GM21576 (cell line): ENCODE data around the gene RNASET2.

Experiments
- ATAC-seq: cut with Tn5 transposase; IDR thresholded peaks from one replicate; pipeline ENCODE4 v1.9.1; 2021; ENCODE audit warnings: mild to moderate bottlenecking, moderate library complexity; ENCODE audit not compliant: unreplicated experiment

Gene RNASET2, protein sequence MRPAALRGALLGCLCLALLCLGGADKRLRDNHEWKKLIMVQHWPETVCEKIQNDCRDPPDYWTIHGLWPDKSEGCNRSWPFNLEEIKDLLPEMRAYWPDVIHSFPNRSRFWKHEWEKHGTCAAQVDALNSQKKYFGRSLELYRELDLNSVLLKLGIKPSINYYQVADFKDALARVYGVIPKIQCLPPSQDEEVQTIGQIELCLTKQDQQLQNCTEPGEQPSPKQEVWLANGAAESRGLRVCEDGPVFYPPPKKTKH

DNA sequence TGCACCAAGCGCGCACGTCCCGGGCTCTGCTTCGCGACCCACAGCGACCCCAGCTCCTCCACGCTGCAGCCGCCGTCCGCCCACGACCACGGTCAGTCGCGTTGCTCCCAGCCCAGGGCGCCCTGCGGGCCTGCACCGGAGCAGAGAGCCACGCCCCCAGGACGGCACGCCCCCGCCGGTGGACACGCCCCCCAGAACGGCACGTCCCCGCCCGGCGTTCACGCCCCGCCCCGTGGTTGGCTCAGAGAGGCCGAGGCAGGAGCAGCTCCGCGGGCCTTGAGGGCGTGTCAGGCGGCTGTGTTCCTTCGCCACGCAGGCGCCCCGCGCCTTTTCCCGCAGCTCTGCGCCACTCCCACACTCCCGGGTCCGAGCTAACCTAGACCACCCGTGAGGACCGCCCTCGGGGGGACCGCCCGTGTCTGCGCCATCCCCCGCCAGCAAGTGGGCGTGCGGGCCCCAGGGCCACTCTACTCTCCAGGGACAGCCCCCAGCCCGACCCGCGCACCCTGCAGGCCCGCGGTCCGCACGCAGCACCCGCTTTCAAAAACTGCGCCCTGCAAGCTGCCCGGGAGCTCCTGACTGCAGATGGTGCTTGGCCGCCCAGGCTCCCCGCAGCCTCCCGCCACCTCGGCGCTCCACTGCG is at the start of gene RNASET2:
Gene RNASET2 (minus strand): TSS at position 107 of the 643 bp plus-strand sequence. CDS start 368 bp downstream, outside the sequence.
- peak; percentile 62 for ATAC-seq

DNA sequence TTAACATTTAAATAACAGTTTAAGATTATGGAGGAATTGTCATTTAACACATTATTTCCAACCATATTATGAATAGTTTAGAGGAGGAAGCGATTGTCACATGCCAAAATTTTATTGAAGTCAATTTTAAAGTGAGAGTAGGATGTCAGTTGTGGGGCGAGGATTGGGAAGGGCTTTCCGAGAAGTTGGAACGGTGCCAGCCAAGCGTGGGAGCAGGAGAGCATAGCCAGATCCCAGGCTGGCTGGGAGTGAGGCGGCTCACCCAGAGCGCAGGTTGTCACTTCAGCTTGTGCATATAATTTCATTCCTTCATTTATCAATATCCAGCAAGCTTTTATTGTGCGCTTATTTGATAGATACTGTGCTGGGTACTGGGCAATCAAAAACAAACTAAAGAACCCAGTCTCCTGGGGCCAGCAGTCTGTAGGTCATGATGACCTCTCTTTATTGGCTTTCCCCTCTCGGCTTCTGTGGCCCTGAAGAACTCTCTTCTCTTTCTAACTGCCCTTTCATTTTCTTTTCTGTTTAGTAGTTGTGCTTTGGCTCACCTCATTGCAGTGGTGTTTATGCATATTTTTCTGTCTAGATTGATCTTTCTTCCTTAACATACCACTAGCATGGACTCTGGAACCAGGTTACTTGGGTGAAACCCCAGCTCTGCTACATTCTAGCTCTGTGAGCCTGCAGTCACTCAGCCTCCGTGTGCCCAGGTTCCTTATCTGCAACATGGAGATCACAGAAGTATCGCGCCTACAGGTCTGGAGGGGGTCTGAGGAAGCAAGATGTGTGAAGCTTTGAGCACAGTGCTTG is 49.2 kb upstream of the RNASET2 start:
- ATAC-seq = no peak

DNA sequence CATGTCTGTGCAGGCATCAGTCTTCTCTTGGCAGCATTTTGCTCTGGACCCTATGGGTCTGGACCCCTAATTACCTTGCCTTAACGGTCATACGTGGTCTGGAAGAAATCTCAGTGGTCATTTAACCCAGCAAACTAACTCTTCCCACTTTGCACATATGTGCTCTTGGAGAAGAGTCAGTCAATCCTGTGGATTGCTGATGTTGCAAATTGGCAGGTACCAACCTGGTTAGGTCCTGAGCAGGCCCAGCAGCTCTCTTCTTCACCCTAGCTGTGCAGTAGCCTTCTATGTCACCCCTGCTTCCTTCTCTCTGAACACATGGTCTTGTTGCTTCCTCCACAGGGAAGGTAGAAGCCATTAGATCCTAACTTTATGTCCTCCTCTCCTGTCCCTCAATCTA is 44.4 kb upstream of the RNASET2 start:
- no peak for ATAC-seq

DNA sequence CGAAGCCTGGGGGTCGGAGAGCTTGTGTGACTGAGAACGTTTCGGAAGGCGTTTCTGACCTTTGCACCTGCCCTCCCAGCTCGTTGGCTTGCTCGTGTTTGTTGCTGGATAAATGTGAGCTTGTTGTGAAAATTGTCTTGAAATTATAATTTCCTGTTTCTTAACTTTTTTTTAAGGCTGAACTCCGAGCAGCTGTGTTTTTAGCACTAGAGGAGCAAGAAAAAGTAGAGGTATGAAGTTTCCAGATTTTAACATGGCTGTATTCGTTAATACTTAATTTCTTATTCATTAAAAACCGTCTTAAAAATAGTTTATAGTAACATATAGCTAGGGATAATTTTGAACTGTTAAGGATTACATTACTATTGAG is 43.5 kb upstream of the RNASET2 start:
- ATAC-seq = no peak

DNA sequence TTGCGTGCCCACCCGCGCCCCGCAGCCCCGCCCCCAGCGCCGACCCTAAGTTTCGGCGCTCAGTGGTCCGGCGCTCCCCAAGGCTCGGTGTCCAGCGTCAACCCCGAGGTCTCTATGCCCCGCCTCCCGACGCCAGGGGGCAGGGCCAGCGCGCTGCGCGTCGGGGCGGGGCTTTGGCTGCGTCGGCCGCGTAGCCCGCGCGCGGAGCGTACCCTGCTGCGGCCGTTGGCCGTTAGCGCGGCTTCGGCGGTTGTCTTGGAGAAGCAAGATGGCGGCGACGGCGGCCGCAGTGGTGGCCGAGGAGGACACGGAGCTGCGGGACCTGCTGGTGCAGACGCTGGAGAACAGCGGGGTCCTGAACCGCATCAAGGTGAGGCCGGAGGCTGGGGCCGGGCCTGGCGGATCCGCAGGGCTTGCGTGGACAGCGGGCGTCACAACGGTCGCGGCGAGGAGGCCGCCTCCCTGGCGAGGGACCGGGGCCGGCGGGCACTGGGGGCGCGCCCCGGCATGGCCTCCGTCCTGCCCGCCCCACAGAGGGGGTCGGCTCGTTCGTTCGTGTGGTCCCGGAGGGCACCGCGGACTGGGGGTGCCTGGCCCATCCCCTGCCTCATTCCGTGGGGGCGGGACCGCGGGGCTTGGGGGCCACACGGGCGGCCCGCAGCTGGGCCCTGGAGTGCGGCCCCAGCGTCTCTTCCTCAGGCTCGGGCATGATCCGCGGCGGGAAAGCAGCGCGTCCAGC is 43.0 kb upstream of the RNASET2 start, which contains the start of gene CEP43:
Gene CEP43 (plus strand): TSS at position 253 of the 739 bp plus-strand sequence. CDS start 16 bp downstream, at position 269.
- ATAC-seq = peak; percentile 86

DNA sequence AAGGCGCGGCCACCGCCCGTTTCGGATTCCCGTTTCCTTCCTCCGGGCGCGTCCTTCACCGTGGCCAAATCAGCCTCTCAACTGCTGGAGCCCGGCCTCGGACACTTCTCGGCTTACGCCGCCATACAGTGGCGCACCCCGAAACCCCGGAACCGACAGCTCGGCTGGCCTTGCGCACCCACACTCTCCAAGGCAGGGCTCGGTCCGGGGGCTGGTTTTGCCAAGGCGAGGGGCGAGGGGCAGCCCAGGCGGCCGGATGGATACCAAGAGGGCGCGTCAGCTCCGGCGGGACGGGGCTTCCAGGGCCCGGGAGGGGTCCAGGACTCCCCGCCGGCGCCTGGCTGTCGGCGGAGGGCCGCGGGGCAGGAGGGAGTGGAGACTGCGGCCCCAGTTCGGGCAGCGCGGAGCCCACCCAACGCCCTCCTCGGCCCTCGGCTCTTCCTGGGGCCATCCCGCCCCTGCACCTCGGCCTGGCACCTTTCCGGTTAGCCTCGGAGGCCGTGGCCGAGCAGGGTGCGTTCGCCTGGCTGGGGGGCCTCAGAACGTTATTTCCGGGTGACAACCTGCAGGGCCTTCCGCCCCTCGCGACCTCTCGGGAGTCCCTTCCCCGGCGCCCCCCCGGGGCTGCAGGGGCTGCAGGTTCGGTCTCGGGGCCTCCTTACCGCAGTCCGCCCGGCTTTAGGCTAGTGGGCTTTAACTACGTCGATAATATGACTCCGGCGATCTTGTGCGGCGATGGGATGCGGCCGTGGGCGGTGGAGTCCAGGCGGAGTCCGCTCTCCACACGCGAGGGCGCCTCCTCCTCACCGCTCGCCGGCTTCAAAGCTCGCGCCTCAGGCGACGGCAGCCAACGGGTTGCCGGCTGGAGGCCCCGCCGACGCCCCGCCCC is 42.1 kb upstream of the RNASET2 start:
- ATAC-seq = peak; percentile 6

DNA sequence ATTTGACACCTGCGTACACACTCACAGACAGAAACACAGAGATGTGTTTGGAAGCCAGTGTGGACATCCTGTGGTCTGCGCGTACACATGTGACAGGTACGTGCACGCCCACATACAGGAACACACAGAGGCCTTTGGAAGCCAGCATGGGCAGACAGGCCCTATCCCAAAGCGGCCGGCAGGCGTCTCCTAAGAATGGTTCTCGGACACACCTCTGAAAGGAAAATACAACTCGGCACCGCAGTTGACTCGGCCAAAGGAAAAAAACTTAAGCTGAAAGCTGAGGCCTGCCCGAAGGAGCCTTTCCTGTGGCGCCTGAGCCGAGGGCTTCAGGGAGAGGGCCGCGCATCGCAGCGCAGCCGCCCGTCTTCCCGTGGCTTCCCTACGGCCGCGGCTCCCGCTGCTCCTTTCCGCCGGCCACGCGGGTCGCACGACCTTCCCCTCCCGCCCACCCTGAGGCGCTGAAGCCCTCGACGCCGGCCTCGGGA is 41.5 kb upstream of the RNASET2 start:
- peak; percentile 31 for ATAC-seq

DNA sequence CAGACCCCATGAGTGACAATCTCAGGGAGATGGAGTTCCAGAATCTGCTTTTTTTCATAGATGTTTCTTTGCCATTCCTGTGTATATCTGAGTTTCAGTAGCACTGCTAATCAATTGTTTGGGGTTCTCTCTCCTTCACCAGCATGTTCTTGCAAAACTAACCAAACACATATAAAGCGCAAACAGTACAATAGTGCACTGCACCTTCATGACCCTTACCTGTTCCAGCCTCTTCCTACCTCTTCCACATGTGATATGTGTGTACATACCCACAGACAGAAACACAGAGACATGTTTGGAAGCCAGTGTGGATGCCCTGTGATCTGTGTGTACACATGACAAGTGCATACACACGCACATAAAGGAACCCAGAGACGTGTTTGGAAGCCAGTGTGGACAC is 41.0 kb upstream of the RNASET2 start:
- ATAC-seq = no peak

DNA sequence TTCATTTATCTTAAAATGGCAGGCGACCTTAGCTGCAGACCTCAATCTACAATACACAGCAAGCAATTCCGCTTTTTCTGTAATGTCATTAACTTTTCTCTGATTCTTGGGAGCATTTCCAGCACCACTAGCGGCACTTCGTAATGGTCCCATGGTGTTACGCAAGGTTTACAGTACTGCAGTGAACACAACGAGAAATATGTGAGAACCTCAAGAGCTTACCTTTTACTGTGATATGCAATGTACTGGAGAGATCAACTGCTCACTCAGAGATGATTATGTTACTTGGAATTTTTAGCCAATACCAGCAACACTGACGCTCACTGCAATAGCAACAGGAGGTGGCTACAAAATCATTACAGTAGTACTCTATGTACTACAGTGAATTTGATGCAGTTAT is 40.1 kb upstream of the RNASET2 start:
- no peak for ATAC-seq

DNA sequence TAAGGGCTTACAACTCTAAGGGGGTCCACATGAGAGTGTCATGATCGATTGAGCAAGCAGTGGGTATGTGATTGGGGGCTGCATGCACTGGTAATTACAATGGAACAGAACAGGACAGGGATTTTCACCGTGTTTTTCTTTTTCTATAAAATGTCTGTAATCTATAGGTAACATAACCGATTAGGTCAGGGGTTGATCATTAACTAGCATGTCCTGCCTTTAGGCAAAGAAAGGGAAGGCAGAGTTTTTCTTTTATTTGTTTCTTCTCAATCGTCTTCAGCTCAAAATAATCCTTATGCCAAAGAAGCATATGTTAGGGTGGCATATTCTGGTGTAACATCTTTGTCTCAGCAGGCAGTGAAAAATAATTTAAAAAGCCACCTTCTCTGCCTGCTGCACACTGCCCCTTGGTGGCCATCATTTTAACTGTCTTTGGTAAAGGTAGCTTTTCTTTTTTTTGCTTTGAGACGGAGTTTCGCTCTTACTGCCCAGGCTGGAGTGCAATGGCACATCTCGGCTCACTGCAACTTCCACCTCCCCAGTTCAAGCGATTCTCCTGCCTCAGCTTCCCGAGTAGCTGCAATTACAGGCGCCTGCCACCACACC is 33.2 kb upstream of the RNASET2 start:
- peak; percentile 80 for ATAC-seq

DNA sequence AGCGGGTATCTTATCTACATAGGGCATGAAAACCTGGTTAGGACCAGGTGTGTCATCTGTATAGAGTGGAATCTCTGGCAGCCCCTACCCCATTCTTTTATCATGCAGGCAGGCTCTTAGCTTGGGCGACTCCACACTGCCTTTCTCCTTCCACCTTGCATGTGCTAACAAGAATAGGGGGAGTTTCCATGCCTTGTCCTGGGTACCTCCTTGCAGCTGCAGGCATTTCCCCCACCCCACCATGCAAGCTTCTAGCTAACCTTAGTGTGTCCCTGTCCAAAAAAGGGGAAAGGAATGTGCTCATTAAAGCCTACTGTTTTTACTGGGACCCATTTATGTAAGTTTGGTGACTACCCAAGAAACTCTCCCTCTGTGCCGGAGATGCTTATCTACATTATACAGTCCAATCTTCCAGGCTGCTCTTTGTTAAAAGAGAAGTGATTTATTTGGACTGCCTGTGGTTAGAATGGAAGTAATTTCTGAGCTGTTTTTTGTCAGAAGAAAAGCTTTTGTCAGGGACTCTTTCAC is 32.4 kb upstream of the RNASET2 start:
- no peak for ATAC-seq

DNA sequence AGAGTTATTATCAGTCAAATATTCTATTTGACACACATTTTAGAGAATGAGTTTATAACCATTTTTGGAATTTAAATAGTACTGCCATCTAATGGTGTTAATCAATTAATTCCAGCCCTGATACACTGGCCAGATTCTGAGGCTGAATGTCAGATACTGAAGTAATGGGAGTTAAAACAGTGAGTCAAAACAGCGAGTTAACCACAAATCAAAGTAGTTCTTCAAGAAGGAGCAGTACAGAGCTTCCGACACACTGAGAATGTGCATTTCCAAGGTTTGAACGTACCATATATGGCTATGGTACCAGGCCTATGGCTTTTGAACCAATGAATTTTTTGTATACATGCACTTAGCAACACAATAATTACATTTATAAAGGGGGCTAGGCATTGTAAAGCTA is 31.6 kb upstream of the RNASET2 start:
- no peak for ATAC-seq

DNA sequence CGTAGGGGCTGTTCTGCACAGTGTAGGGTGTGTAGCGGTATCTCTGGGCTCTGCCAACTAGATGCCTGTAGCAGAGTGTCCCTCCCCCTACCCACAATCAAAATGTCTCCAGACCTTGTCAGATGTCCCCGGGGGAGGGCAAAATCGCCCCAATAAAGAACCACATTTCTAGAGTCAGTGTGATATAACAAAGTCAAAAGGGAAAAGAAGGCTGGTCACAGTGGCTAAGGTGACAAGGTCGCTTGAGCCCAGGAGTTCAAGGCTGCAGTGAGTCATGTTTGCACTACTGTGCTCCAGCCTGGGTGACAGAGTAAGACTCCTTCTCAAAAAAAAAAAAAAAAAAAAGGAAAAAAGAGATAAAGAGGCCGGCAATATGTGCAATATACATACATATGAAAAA is 31.1 kb upstream of the RNASET2 start:
- ATAC-seq = no peak

DNA sequence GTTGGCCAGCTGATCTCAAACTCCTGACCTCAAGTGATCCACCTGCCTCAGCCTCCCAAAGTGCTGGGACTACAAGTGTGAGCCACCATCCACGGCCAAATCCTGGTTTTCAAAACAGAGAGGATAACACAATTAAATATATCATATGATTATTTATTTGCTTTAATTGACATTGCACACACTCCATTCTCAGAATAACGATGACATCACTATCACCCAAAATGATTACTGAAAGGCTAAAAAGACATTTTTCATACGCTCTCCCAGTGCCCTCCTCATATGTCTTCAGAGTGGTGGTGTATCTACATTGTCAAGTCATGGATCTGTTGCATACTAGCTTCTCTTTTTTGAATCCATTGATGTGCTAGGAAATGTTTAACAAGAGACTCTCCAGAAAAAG is 24.4 kb upstream of the RNASET2 start:
- ATAC-seq = no peak

DNA sequence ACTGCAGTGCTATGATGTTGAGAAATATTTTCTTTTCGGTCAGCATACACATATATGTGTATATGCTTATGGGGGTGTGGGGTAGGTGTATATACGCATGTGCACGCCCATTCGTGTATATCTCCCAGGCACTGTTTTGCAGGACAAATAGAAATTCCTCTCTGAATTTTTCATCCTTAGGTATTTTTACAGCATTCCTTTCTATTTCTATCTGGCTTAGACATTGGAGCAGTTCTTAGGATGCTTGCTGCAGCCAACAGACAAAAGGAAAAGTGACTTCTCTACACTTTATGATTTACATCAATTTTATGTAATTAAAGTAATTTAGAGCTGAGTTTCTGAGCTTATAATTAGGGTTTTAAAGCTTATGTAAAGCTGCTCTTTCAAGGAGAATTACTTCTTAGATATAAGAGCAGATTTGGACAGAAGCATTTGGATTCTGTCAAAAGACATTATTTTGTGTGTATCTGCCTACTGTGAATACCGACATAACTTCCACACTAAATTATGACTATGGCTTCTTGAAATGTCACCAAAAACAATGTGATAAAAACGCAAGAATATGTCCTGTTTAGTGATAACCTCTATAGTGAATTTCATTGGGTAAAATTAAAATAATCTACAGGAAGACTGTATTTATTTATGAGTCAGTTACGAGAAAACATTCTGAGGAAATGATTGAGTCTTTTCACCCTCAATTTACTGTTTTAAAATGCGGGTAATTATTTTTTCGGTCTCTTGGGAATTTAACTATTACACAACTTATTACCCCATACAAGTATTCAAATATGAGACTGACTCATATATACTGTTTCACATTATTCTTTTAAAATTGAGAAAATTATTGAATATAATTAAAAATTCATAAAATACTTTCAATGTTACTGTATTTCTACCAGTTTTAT is 21.5 kb upstream of the RNASET2 start:
- ATAC-seq = no peak

DNA sequence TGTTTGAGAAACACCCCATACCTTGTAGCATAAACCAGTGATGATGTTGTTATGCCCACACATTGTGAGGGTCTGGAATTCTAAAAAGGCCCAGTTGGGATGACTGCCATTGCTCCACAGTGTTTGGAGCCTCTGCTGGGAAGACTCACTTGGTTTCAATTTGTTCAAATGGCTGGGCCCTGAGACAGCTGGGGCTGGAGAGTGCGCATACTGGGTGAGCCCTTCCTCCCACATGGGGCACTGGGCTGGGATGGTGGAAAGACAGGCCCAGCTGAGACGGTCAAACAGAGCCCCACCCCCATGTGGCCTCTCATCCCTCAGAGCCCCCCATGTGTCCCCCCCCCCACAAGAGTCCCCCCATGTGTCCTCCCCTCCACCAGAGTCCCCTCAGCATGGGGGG is 20.3 kb upstream of the RNASET2 start:
- ATAC-seq = no peak

DNA sequence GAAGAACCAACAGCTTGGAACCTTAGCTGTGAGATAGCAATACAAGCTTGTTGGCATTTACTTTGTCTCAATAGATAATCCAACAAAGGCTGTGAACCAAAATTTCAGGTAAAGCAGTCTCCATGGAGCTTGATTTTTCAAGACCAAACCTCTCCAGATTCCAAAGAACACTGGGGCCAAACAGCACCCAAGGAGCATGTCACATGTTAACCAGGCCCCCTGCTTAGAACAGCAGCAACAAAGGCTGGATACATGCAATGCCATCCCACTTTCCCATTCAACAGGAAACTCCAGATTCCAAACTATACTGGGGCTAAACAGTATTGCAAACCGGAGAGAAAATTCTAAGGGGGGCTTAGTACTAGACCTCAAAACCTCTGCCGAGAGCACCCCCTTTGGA is 15.8 kb upstream of the RNASET2 start:
- no peak for ATAC-seq

DNA sequence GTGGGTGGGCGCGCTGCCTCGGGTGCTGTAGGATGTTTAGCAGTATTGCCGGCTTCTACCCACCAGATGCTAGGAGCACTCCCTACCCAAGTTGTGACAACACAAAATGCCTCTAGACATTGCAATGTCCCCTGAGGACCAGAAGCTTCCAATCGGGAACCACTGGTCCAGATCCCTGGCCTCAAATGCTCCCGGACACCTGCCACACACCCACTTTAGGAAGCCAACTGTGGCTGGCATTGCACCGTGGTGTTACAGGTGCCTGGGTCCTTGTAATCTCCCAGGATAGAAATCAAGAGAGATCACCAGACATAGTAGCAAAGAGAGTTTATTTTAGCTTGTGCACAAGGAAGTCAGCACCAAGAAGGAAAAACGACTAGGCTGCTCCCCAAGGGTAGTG is 14.9 kb upstream of the RNASET2 start:
- no peak for ATAC-seq
